ENCODE data around the gene JPH3. TPM values are rescaled to one million over a fixed set of nuclear protein-coding genes. Genes with fewer than 3 reads are reported as not detected.

JPH3 gene
- polyA plus RNA-seq, 3 donors, result not detected

DNA sequence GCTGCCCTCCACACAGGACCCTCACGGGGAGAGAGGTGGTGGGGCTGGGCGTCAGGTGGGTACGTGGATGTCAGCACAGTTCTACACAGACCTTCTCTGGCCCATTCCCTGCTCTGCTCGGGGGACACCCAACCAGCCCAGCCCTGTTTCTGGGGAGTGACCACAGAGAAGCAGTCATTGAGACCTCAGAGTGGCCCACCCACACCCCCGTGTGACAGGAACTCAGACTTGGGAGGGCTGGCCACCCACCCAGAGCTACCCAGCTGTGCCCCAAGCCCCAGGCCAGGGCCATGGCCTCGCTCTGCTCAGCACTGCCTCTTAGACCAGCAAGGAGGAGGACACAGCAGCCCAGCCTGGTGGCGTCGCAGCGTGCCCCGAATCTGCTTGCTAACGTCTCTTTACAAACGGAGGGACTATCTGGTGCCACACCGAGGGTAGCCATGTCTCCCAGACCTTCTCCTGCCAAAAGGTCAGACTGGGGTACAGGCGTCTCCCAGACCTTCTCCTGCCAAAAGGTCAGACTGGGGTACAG is 85.8 kb downstream of the JPH3 start:
- peaks cover 2 to 10% (median 3%) of the 10 kb centered on the region in 3 donors for H3K27me3 Mint-ChIP-seq (ENCODE audit: low read depth in 3 of 3)
- Histone ChIP-seq H4K20me1 (ENCODE audit: insufficient read depth, low read length) (no peaks in the 10 kb centered on the region), H3K9me3 (replicated peaks in 1 of 2; ENCODE audit: control insufficient read depth in 1 of 2, insufficient read depth in 1 of 2, low read length in 2 of 2) (no peaks in the 10 kb centered on the region), H3K4me1 (ENCODE audit: control insufficient read depth in 1 of 2, insufficient read depth in 2 of 2, low read length in 2 of 2) (no peaks in the 10 kb centered on the region), H3K36me3 (replicated peaks in 1 of 2; ENCODE audit: control insufficient read depth in 1 of 2, insufficient read depth in 2 of 2, low read length in 2 of 2) (no peaks in the 10 kb centered on the region), H3K27ac (ENCODE audit: low read depth in 1 of 2, low read length in 2 of 2) (no peak overlapping the region), H3K4me2 (replicated peaks; ENCODE audit: extremely low read depth, low read length, poor library complexity, severe bottlenecking) (no peak overlapping the region), H3K27me3 (ENCODE audit: control insufficient read depth in 2 of 2, insufficient read depth in 2 of 2, low read length in 2 of 2) (no peaks in the 10 kb centered on the region), H3K4me3 (replicated peaks in 1 of 3; ENCODE audit: low read depth in 2 of 3, low read length in 3 of 3) (no peak overlapping the region), H3K79me2 (ENCODE audit: insufficient read depth, low read length) (no peaks in the 10 kb centered on the region), H2AFZ (ENCODE audit: insufficient read depth, low read depth, low read length, poor library complexity, severe bottlenecking) (no peak overlapping the region), H3K9ac (ENCODE audit: insufficient read depth, low read length, poor library complexity, severe bottlenecking) (no peak overlapping the region)
- no peak overlapping the region for H3K4me3 Mint-ChIP-seq
- H3K4me1 Mint-ChIP-seq, result no peaks in the 10 kb centered on the region
- H3K27ac Mint-ChIP-seq, result no peak overlapping the region
- intact Hi-C loops (cut with micrococcal nuclease), result no loop called here
- no peak for TF ChIP-seq CTCF (IDR thresholded peaks at IDR 0.05)
- 94% methylated on average over 14 of the region's 14 CpGs for WGBS (ENCODE audit: insufficient coverage)
- no peak for DNase-seq
- peaks cover 0 to 1% (median 0%) of the 10 kb centered on the region in 7 donors for H3K9me3 Mint-ChIP-seq
- no peaks in the 10 kb centered on the region for H3K36me3 Mint-ChIP-seq

DNA sequence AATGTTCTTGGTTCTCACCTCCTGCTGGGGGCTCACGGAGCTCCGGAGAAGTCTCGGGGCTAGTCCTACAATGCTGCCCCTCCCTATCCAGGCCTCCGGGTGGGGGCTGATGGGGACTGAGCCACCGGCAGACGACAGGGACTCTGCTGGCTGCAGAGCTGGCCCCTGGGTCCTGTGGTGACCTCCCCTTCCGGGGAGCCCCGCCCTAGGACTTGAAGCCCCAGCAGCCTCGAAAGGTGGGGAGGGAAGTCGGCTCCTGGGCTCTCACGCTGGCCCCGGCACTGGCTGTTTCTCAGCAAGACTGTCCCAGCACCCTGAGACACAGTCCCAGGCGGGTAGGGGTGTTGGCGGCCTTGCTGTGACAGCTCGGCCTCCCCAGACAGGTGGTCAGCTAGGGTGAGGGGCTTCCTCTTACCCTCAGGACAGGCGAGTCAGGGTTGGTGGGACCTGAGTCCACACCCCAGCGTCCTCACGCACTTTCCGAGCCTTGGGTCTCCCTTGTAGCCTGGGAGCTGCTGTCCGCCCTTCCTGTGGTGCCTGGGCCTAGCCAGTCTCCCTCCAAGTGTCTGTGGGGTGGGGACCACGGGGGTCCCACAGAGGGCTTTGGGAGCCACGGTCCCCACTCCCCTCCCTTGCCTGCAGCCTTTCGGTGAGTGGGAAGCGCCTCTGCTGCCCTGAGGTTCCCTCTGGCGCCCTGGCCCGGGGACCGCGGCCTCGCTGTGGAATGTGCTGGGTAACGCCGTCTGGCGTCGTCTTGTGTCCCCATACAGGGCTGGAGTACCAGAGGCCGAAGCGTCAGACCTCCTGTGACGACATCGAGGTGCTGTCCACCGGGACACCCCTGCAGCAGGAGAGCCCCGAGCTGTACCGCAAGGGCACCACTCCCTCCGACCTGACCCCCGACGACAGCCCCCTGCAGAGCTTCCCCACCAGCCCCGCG is 86.8 kb downstream of the JPH3 start:
- no peak overlapping the region for H3K4me3 Mint-ChIP-seq
- H3K27me3 Mint-ChIP-seq (ENCODE audit: low read depth in 3 of 3), result peaks cover 2 to 10% (median 3%) of the 10 kb centered on the region in 3 donors
- Histone ChIP-seq H3K9me3 (replicated peaks in 1 of 2; ENCODE audit: control insufficient read depth in 1 of 2, insufficient read depth in 1 of 2, low read length in 2 of 2) (no peaks in the 10 kb centered on the region), H3K9ac (ENCODE audit: insufficient read depth, low read length, poor library complexity, severe bottlenecking) (no peak overlapping the region), H3K27me3 (ENCODE audit: control insufficient read depth in 2 of 2, insufficient read depth in 2 of 2, low read length in 2 of 2) (no peaks in the 10 kb centered on the region), H3K27ac (ENCODE audit: low read depth in 1 of 2, low read length in 2 of 2) (no peak overlapping the region), H2AFZ (ENCODE audit: insufficient read depth, low read depth, low read length, poor library complexity, severe bottlenecking) (no peak overlapping the region), H3K4me3 (replicated peaks in 1 of 3; ENCODE audit: low read depth in 2 of 3, low read length in 3 of 3) (no peak overlapping the region), H3K79me2 (ENCODE audit: insufficient read depth, low read length) (no peaks in the 10 kb centered on the region), H3K4me2 (replicated peaks; ENCODE audit: extremely low read depth, low read length, poor library complexity, severe bottlenecking) (no peak overlapping the region), H4K20me1 (ENCODE audit: insufficient read depth, low read length) (no peaks in the 10 kb centered on the region), H3K4me1 (ENCODE audit: control insufficient read depth in 1 of 2, insufficient read depth in 2 of 2, low read length in 2 of 2) (no peaks in the 10 kb centered on the region), H3K36me3 (replicated peaks in 1 of 2; ENCODE audit: control insufficient read depth in 1 of 2, insufficient read depth in 2 of 2, low read length in 2 of 2) (no peaks in the 10 kb centered on the region)
- no peaks in the 10 kb centered on the region for H3K4me1 Mint-ChIP-seq
- no peak overlapping the region for H3K27ac Mint-ChIP-seq
- no peaks in the 10 kb centered on the region for H3K36me3 Mint-ChIP-seq
- TF ChIP-seq CTCF (IDR thresholded peaks at IDR 0.05), result no peak
- no peak for DNase-seq
- WGBS (ENCODE audit: insufficient coverage), result 96% methylated on average over 31 of the region's 45 CpGs
- intact Hi-C loops (cut with micrococcal nuclease), result no loop called here
- H3K9me3 Mint-ChIP-seq, result peaks cover 0 to 1% (median 0%) of the 10 kb centered on the region in 7 donors
